GM18861 (cell line): ENCODE data around the gene DSN1.

Source experiments
- ATAC-seq: cut with Tn5 transposase; IDR thresholded peaks from one replicate; pipeline ENCODE4 v1.9.1; 2021; ENCODE audit not compliant: unreplicated experiment

The DSN1 gene

GRCh38 chr20:36758276-36758675 lies 15.3 kb downstream of the DSN1 start:
- ATAC-seq, result no peak

- ATAC-seq, result no peak
Measured at GRCh38 chr20:36756496-36756895, 17.1 kb downstream of the DSN1 start.

- ATAC-seq, result no peak
Measured at GRCh38 chr20:36754656-36755222, 18.8 kb downstream of the DSN1 start.

GRCh38 chr20:36752582-36752981 lies 21.0 kb downstream of the DSN1 start:
- no peak for ATAC-seq

- ATAC-seq, result peak; percentile 80
Measured at GRCh38 chr20:36745927-36746659, 27.5 kb downstream of the DSN1 start, which contains the start of gene NDRG3. NDRG3 (minus strand) TSS chr20:36746090; CDS start chr20:36721735, 24,355 bp downstream.

GRCh38 chr20:36745234-36745926 lies 28.2 kb downstream of the DSN1 start:
- peak; percentile 31 for ATAC-seq

GRCh38 chr20:36744764-36745191 lies 28.8 kb downstream of the DSN1 start:
- no peak for ATAC-seq

GRCh38 chr20:36744243-36744642 lies 29.3 kb downstream of the DSN1 start:
- ATAC-seq, result no peak

GRCh38 chr20:36742558-36742957 lies 31.0 kb downstream of the DSN1 start:
- no peak for ATAC-seq

GRCh38 chr20:36741072-36741471 lies 32.5 kb downstream of the DSN1 start:
- ATAC-seq, result no peak

GRCh38 chr20:36737183-36737499 lies 36.4 kb downstream of the DSN1 start:
- ATAC-seq, result no peak

GRCh38 chr20:36736451-36737182 lies 36.9 kb downstream of the DSN1 start:
- no peak for ATAC-seq

- ATAC-seq, result no peak
Measured at GRCh38 chr20:36732456-36732855, 41.1 kb downstream of the DSN1 start.

GRCh38 chr20:36728986-36729385 lies 44.6 kb downstream of the DSN1 start:
- no peak for ATAC-seq

- ATAC-seq, result no peak
Measured at GRCh38 chr20:36726168-36726567, 47.4 kb downstream of the DSN1 start.

- no peak for ATAC-seq
Measured at GRCh38 chr20:36720510-36720909, 53.1 kb downstream of the DSN1 start.

GRCh38 chr20:36717657-36718056 lies 55.9 kb downstream of the DSN1 start:
- no peak for ATAC-seq

GRCh38 chr20:36717021-36717420 lies 56.5 kb downstream of the DSN1 start:
- no peak for ATAC-seq

GRCh38 chr20:36712775-36713174 lies 60.8 kb downstream of the DSN1 start:
- no peak for ATAC-seq

GRCh38 chr20:36709126-36709525 lies 64.4 kb downstream of the DSN1 start:
- no peak for ATAC-seq

GRCh38 chr20:36703530-36703929 lies 70.0 kb downstream of the DSN1 start:
- no peak for ATAC-seq
